ENCODE data around the gene PGK2.

DNA sequence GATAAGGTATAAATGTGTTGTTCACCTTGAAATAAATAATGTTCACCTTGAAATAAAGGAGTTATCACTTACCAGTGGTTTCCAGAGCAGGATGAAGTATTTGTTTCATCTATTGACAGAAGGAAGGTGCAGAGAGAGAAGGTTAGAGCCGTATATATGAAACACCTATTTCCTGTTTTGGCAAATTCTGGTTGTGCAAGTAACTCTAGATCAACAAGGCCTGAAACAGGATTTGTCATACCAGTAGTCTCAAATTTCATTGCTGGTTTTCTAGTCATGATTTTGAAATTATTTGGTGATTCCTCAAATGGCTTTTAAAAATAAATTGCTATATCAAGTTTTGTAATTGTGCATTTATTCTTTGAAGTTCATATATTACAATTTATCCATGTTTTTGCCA, 42.8 kb downstream of the PGK2 start, which contains the start of gene CRISP3:
- TF ChIP-seq, protein P1, sequence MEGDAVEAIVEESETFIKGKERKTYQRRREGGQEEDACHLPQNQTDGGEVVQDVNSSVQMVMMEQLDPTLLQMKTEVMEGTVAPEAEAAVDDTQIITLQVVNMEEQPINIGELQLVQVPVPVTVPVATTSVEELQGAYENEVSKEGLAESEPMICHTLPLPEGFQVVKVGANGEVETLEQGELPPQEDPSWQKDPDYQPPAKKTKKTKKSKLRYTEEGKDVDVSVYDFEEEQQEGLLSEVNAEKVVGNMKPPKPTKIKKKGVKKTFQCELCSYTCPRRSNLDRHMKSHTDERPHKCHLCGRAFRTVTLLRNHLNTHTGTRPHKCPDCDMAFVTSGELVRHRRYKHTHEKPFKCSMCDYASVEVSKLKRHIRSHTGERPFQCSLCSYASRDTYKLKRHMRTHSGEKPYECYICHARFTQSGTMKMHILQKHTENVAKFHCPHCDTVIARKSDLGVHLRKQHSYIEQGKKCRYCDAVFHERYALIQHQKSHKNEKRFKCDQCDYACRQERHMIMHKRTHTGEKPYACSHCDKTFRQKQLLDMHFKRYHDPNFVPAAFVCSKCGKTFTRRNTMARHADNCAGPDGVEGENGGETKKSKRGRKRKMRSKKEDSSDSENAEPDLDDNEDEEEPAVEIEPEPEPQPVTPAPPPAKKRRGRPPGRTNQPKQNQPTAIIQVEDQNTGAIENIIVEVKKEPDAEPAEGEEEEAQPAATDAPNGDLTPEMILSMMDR (IDR thresholded peaks at IDR 0.05), result no peak
- TF ChIP-seq POLR2A (IDR thresholded peaks at IDR 0.05), result no peak

Data from vagina (tissue), 2 donors.